Aorta (tissue), 5 donors: ENCODE measurements around the gene SMOC1. TPM values are rescaled to one million over a fixed set of nuclear protein-coding genes. Genes with fewer than 3 reads are reported as not detected.
A peak's percentile ranks its signal among the peaks of the same experiment; 100 is the strongest.

Source experiments
- ATAC-seq: fragments of 200-7000 bp; cut with Tn5 transposase; one replicate; pipeline ENCODE4 v1.9.1; 2022; ENCODE audit warnings: moderate library complexity; ENCODE audit not compliant: low FRiP score
- DNase-seq, 2 donors: peaks; one replicate each; pipeline ENCODE4 v3.0.0-alpha.2; 2020
- H3K27ac ChIP-seq, 2 donors: one replicate each; pipeline ENCODE4 v1.5.1; 2013; ENCODE audit warnings: low read length in 2 of 2, mild to moderate bottlenecking in 2 of 2, moderate library complexity in 2 of 2, control low read depth in 1 of 2, inconsistent platforms in 1 of 2, low read depth in 1 of 2
- H3K27me3 ChIP-seq, 2 donors: one replicate each; pipeline ENCODE4 v1.6.1; 2013; ENCODE audit warnings: control low read depth in 1 of 2, low read length in 1 of 2, mild to moderate bottlenecking in 1 of 2, moderate library complexity in 1 of 2; ENCODE audit not compliant: insufficient read depth in 2 of 2, control insufficient read depth in 1 of 2
- H3K36me3 ChIP-seq, 2 donors: one replicate each; pipeline ENCODE4 v1.6.1; 2013; ENCODE audit warnings: control low read depth in 1 of 2, low read length in 1 of 2, mild to moderate bottlenecking in 1 of 2; ENCODE audit not compliant: insufficient read depth in 2 of 2, control insufficient read depth in 1 of 2
- H3K4me1 ChIP-seq, 2 donors: one replicate each; pipeline ENCODE4 v1.6.1; 2013; ENCODE audit warnings: low read length in 2 of 2, control low read depth in 1 of 2, mild to moderate bottlenecking in 1 of 2, moderate library complexity in 1 of 2; ENCODE audit not compliant: insufficient read depth in 2 of 2, control insufficient read depth in 1 of 2
- H3K4me3 ChIP-seq, 2 donors: one replicate each; pipeline ENCODE4 v1.5.1; 2013; ENCODE audit warnings: low read length in 2 of 2, control low read depth in 1 of 2, mild to moderate bottlenecking in 1 of 2
- H3K9me3 ChIP-seq: one replicate; pipeline ENCODE4 v1.6.1; 2013; ENCODE audit warnings: mild to moderate bottlenecking, low read length; ENCODE audit not compliant: control insufficient read depth
- WGBS, 2 donors: extraction: QIAGEN DNeasy Blood & Tissue Kit; methylation state at CpG; one replicate each; pipeline ENCODE4 v1.1.7; 2013; 5-methylcytosine and 5-hydroxymethylcytosine counted together
- intact Hi-C, 2 donors: fragments of 100-400 bp; cut with DNase I; formaldehyde crosslinking; loops; one replicate each; pipeline versions ENCODE4 v1.14.2 to v1.15.0; 2022
- polyA plus RNA-seq, 2 donors: library from polyadenylated mRNA; stranded (reverse); fragments of 200-250 nt; gene quantifications; one replicate each; pipeline ENCODE4 v1.2.3, GENCODE V29; 2013
- total RNA-seq, 2 donors: library from RNA; stranded (reverse); fragmentation: NEBNext Ultra II Directional; extraction: Animal tissue kit (Norgen Biotek cat#: 25700); gene quantifications; one replicate each; pipeline ENCODE4 v1.2.1, GENCODE V29; 2021
- donor health status: healthy with polysubstance abuse.
- donor health status: Bipolar disorder and iron deficiency.
- donor health status: DM: no; HTN: no; CAD: no.
- donor health status: DM: no; HTN: no; CAD: no.
- donor health status: DM: yes; HTN: yes; CAD: no.

The SMOC1 gene
- total and polyA plus RNA-seq, 4 donors, result 2.3 to 5.8 (median 4.2) TPM

DNA sequence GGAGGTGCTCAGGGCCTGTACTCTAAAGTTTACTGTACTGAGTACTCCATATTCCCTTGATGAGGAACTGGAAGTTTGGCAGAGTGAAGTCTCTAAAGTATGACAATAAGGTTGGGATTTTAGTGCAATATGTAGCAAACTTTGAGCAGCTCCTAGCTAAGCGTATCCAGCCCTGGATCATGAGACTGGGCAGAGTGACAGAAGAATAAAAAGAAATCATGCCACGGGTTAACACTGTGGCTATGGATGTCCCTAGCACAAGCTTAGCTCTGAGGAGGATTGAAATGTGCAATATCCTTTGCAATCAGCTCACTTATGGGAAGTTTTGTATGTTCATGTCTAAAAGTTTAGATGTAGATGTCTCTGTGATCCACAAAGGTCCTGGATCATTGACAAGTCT, 114.1 kb downstream of the SMOC1 start:
- Histone ChIP-seq H3K27ac (no peak overlapping the region), H3K9me3 (no peaks in the 10 kb centered on the region), H3K27me3 (no peaks in the 10 kb centered on the region), H3K4me1 (no peaks in the 10 kb centered on the region), H3K4me3 (no peak overlapping the region), H3K36me3 (no peaks in the 10 kb centered on the region)
- DNase-seq, result no peak
- peak; percentile 64 for ATAC-seq
- intact Hi-C loops, result no loop called here
- WGBS, 2 donors, result 26 to 27% methylated on average over 2 of the region's 2 CpGs

DNA sequence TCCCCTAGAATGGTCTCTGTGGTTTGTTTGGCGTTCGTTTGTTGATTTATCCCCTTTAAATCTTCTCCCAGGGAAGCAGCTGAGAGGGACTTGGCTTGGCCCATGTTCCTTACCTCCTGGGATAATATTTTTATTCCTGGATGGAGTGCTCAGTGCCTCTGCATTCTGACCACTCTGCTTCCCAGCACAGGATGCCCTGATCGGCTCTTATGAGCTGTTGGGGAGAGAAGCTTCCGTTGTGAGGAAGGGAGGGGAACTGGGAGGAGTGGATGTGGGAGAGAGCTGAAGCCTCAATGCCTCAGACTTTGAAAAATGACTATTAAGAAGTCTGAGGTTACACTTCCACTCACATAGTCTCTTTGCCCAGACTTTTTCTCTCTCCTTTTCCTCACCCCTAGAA, 114.8 kb downstream of the SMOC1 start:
- DNase-seq (no peak), ATAC-seq (no peak)
- intact Hi-C loops, result no loop called here
- Histone ChIP-seq H3K27ac (no peak overlapping the region), H3K4me3 (no peak overlapping the region), H3K36me3 (no peaks in the 10 kb centered on the region), H3K4me1 (no peaks in the 10 kb centered on the region), H3K27me3 (no peaks in the 10 kb centered on the region), H3K9me3 (no peaks in the 10 kb centered on the region)
- WGBS, 2 donors, result 7 to 21% methylated on average over 4 of the region's 4 CpGs

DNA sequence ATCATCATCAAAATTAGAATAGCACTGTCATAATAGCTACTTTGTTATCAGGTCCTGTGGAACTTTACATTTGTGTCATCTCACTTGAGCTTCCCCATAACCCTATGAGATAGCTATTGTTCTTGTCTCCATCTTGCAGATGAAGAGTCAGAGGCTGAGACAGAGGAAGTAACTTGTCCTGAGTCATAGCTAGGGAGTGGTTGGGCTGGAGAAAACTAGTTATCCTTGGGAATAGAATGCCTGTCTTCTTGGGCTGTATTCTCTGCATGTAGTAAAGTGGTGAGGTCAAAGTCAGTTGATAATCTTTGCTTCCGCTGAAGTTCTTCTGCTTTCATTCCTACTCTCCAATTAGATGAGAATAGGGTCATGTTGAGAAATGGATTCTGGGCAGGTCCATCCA, 117.0 kb downstream of the SMOC1 start:
- Histone ChIP-seq H3K27ac (no peak overlapping the region), H3K4me3 (no peak overlapping the region), H3K4me1 (no peaks in the 10 kb centered on the region), H3K36me3 (no peaks in the 10 kb centered on the region), H3K9me3 (no peaks in the 10 kb centered on the region), H3K27me3 (no peaks in the 10 kb centered on the region)
- intact Hi-C loops, result no loop called here
- no peak for ATAC-seq
- 93 to 96% methylated on average over 1 of the region's 1 CpG for WGBS, 2 donors
- no peak for DNase-seq

DNA sequence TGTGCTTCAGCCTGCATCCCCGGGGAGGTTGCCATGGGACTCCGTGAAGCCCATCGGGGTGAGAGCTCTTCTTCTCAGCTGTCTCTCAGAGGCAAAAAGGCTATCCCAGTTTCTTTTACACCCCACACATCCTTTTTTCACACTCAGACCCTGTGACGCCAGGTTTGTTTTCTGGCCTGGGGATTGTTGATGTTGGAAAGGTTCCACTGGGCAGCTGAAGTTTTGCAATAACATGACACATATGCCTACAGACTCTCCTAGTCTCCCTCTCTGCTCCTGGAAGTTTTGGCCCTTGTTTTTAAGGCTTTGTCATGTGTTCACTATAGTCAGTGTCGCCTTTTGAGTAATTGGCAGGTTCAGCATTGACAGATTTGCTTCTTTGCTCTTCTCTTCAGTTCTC, 118.6 kb downstream of the SMOC1 start:
- intact Hi-C loops, result no loop called here
- Histone ChIP-seq H3K4me3 (no peak overlapping the region), H3K9me3 (no peaks in the 10 kb centered on the region), H3K27me3 (no peaks in the 10 kb centered on the region), H3K27ac (no peak overlapping the region), H3K36me3 (no peaks in the 10 kb centered on the region), H3K4me1 (no peaks in the 10 kb centered on the region)
- ATAC-seq, result no peak
- DNase-seq, result no peak
- 28 to 33% methylated on average over 5 of the region's 5 CpGs for WGBS, 2 donors

DNA sequence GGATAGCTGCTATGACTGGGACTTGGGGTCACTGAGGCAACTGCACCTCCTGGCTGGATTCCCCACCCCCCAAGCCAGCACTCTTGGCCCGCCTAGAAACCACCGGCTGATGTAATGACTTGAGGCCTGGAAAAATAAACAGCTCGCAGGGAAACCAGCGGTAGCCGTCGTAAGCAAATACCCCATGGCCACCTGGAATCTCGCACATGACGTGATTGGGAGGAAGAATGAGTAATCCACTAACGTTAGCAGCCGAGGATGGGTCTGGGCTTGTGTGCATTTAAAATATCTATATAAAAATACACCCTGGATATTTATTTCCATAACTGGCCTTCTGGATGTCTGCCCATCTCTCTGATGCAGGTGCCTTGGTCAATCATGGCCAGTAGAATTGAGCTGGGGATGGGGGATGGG, 120.1 kb downstream of the SMOC1 start:
- WGBS, 2 donors, result 37 to 41% methylated on average over 10 of the region's 10 CpGs
- Histone ChIP-seq H3K36me3 (no peaks in the 10 kb centered on the region), H3K9me3 (no peaks in the 10 kb centered on the region), H3K4me1 (no peaks in the 10 kb centered on the region), H3K27me3 (no peaks in the 10 kb centered on the region), H3K27ac (no peak overlapping the region), H3K4me3 (no peak overlapping the region)
- ATAC-seq (no peak), DNase-seq (no peak)
- intact Hi-C loops, result no loop called here

DNA sequence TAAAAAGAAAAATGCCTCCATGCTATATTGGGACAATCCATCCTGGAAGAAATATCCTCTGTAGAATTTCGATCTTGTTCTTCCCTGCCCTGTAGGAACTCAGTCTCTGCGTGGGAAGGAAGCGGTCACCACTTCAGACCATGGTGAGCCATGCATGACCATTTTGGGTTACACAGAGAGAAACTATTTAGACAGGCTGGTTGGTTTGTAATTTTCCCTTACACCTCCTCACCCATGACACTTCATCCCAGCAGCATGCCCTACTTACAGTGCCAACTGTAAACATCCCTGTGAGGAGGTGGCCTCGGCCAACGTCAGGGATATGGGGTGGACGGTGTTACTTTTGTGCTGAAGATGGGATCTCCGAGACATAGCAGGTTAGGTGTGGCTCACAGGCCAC, 121.4 kb downstream of the SMOC1 start:
- Histone ChIP-seq H3K4me3 (no peak overlapping the region), H3K27me3 (no peaks in the 10 kb centered on the region), H3K4me1 (no peaks in the 10 kb centered on the region), H3K36me3 (no peaks in the 10 kb centered on the region), H3K27ac (no peak overlapping the region), H3K9me3 (no peaks in the 10 kb centered on the region)
- no peak for DNase-seq
- intact Hi-C loops, result no loop called here
- no peak for ATAC-seq
- 91% methylated on average over 7 of the region's 7 CpGs for WGBS, 2 donors

DNA sequence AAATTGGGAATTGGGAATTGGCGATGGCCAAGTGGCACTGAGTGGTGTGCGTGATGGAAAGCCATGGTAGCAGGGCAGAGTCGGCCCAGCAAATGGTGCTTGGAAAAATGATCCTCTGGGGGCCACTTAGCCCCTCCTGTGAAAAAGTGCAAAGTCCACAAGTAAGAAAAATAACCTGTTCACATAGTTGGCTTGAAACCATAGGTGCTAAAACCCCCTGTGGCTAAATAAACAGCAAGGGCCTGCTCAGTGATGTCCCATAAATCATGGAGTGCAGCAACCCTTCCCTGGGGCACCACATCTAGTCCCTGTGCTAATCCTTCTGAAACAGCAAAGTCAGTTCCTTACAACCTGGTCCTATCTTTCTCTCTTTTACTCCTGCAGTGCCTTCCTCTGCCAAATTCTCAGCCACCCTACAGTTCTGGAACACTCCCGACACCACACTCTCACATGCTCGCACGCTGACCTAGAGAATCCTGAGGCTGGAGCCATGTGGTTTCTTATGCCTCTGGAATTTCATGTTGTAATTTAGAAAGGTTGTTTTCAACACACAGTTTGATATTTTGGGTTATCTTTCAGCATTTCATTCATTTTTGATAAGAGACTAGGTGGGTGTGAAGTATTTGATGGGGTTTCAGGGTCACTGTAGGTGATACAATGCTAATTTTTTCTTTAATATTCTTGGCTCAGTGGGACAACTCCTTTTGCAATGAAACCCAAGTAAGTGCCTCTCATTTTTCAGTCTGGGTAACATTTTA, 123.6 kb downstream of the SMOC1 start:
- H3K27me3 ChIP-seq, result no peaks in the 10 kb centered on the region
- H3K9me3 ChIP-seq, result no peaks in the 10 kb centered on the region
- whole genome bisulfite sequencing, 2 donors, result 44 to 68% methylated on average over 6 of the region's 6 CpGs
- no peaks in the 10 kb centered on the region for H3K36me3 ChIP-seq
- ATAC-seq (no peak), DNase-seq (no peak)
- H3K27ac ChIP-seq, result no peak overlapping the region
- intact Hi-C loops, result no loop called here
- H3K4me1 ChIP-seq, result no peaks in the 10 kb centered on the region
- no peak overlapping the region for H3K4me3 ChIP-seq

DNA sequence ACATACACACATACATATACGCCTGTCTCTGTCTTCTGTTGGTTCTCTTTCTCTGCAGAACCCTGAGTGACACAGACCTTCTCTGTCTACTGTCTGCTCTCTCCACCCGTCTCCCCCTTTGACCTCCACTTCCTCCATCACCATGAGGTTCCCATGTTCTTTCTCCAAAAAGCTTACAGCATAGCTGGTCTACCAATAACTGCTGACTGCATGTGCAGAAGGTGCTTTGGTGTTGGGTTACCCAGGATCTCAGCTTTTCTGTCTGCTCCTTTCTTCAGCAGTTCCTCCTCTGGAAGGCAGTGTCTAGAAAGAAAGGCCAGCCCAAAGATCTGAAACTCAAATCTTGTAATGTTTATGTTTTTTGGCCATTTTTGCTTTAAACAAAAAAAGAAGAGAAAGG, 125.6 kb downstream of the SMOC1 start:
- no peaks in the 10 kb centered on the region for H3K9me3 ChIP-seq
- H3K4me1 ChIP-seq, result no peaks in the 10 kb centered on the region
- DNase-seq (no peak), ATAC-seq (no peak)
- intact Hi-C loops, result no loop called here
- H3K27ac ChIP-seq, result no peak overlapping the region
- H3K36me3 ChIP-seq, result no peaks in the 10 kb centered on the region
- no peak overlapping the region for H3K4me3 ChIP-seq
- no peaks in the 10 kb centered on the region for H3K27me3 ChIP-seq
- WGBS, 2 donors, result 60 to 74% methylated on average over 2 of the region's 2 CpGs

DNA sequence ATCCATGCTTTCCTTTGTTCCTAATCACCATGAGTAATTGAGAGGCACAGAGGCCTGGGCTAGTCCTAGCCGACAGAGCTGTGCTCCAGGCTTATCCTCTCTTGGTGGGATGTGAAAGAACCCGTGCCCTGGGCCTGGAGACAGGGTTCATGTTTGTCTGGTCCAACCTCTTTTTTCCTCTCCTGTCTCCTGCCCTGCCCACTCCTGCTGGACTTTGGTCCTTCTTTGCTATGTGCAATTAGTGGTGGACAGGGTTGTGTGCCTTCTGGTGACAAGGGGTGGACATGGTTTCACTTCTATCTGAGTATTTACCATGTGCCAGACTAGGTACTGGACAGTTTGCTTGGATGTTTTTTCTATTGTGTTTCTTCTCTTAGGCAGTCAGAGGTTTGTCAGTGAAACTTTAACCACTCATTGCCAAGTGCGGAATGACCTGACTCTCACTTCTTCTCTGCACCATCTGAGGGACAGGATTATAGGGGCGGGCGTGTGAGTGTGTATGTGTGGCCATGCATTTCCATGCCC, 126.1 kb downstream of the SMOC1 start:
- whole genome bisulfite sequencing, 2 donors, result 87 to 90% methylated on average over 5 of the region's 5 CpGs

More for the DNA sequence above, 126.1 kb downstream of the SMOC1 start:
- Histone ChIP-seq H3K4me1 (no peaks in the 10 kb centered on the region), H3K4me3 (no peak overlapping the region), H3K27me3 (no peaks in the 10 kb centered on the region), H3K9me3 (no peaks in the 10 kb centered on the region), H3K36me3 (no peaks in the 10 kb centered on the region), H3K27ac (no peak overlapping the region)
- intact Hi-C loops, result no loop called here
- ATAC-seq (no peak), DNase-seq (no peak)
